ENCODE measurements around the gene S100A1. TPM values are rescaled to one million over a fixed set of nuclear protein-coding genes. Genes with fewer than 3 reads are reported as not detected.

The S100A1 gene
- total and polyA plus RNA-seq, 2 of the 13 experiments (the other 11 are each of a cell fraction or from before 2014, with no cell fraction given) = 120 to 251 TPM

DNA sequence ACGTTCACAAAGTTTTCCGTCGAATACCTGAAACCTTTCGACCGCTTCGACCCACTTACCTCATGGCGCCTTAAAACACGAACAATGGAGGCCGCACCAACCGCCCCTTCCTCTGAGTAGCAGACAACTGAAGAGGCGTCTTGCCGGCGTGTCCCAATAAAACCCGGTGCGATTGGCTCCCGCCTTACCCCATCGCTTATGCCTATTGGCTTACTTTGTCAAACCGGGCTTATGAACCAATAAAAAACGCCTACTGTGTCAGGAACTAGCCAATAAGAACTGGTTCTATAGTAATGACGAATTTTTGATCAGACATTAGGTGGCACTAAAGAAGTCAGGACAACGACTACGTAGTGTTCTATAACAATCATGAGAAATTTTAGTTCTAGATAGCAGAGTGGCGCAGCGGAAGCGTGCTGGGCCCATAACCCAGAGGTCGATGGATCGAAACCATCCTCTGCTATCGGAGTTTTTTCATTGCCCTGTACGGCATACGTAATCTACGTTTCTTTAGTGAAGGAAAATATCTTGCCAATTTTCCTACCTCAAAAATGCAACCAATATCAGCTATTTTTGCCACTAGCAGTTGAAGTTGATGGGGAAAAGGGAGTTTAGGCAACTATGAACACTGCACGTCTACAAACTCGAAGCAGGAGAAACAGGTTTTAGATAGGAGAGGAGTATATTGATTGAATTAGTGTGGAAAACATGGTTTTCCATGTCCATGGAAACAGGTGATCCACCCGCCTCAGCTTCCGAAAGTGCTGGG, 42.8 kb downstream of the S100A1 start, which contains the start of gene ILF2 (continued):
- TF ChIP-seq, protein P1, sequence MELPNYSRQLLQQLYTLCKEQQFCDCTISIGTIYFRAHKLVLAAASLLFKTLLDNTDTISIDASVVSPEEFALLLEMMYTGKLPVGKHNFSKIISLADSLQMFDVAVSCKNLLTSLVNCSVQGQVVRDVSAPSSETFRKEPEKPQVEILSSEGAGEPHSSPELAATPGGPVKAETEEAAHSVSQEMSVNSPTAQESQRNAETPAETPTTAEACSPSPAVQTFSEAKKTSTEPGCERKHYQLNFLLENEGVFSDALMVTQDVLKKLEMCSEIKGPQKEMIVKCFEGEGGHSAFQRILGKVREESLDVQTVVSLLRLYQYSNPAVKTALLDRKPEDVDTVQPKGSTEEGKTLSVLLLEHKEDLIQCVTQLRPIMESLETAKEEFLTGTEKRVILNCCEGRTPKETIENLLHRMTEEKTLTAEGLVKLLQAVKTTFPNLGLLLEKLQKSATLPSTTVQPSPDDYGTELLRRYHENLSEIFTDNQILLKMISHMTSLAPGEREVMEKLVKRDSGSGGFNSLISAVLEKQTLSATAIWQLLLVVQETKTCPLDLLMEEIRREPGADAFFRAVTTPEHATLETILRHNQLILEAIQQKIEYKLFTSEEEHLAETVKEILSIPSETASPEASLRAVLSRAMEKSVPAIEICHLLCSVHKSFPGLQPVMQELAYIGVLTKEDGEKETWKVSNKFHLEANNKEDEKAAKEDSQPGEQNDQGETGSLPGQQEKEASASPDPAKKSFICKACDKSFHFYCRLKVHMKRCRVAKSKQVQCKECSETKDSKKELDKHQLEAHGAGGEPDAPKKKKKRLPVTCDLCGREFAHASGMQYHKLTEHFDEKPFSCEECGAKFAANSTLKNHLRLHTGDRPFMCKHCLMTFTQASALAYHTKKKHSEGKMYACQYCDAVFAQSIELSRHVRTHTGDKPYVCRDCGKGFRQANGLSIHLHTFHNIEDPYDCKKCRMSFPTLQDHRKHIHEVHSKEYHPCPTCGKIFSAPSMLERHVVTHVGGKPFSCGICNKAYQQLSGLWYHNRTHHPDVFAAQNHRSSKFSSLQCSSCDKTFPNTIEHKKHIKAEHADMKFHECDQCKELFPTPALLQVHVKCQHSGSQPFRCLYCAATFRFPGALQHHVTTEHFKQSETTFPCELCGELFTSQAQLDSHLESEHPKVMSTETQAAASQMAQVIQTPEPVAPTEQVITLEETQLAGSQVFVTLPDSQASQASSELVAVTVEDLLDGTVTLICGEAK (IDR thresholded peaks at IDR 0.05) = 0 out of 2 replicates have a peak, but pooled peaks have one; percentile 16
- TF ChIP-seq, protein P1 (CRISPR knock-in tag; IDR thresholded peaks at IDR 0.05) = peak; percentile 36; the same call in 1 of the 2 replicates
- TF ChIP-seq, protein P2, sequence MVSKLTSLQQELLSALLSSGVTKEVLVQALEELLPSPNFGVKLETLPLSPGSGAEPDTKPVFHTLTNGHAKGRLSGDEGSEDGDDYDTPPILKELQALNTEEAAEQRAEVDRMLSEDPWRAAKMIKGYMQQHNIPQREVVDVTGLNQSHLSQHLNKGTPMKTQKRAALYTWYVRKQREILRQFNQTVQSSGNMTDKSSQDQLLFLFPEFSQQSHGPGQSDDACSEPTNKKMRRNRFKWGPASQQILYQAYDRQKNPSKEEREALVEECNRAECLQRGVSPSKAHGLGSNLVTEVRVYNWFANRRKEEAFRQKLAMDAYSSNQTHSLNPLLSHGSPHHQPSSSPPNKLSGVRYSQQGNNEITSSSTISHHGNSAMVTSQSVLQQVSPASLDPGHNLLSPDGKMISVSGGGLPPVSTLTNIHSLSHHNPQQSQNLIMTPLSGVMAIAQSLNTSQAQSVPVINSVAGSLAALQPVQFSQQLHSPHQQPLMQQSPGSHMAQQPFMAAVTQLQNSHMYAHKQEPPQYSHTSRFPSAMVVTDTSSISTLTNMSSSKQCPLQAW (CRISPR knock-in tag; IDR thresholded peaks at IDR 0.05) = peak; percentile 67
- TF ChIP-seq HDAC1 (CRISPR knock-in tag; IDR thresholded peaks at IDR 0.05) (peak; percentile 73), KDM5B (CRISPR knock-in tag; IDR thresholded peaks at IDR 0.05; ENCODE audit: borderline replicate concordance) (peak; percentile 46; the same call in 1 of the 2 replicates), ZNF136 (CRISPR knock-in tag; IDR thresholded peaks at IDR 0.05; ENCODE audit: low read depth) (0 out of 2 replicates have a peak, but pooled peaks have one; percentile 57), ZNF782 (CRISPR knock-in tag; IDR thresholded peaks at IDR 0.05; ENCODE audit: borderline replicate concordance) (0 out of 2 replicates have a peak, but pooled peaks have one; percentile 44), ZNF766 (CRISPR knock-in tag; IDR thresholded peaks at IDR 0.05; ENCODE audit: borderline replicate concordance) (0 out of 2 replicates have a peak, but pooled peaks have one; percentile 3), FOXA3 (CRISPR knock-in tag; IDR thresholded peaks at IDR 0.05) (peak; percentile 30; the same call in 1 of the 2 replicates), ZNF546 (CRISPR knock-in tag; conservative IDR thresholded peaks at IDR 0.05) (no peak)
- TF ChIP-seq, protein P3, sequence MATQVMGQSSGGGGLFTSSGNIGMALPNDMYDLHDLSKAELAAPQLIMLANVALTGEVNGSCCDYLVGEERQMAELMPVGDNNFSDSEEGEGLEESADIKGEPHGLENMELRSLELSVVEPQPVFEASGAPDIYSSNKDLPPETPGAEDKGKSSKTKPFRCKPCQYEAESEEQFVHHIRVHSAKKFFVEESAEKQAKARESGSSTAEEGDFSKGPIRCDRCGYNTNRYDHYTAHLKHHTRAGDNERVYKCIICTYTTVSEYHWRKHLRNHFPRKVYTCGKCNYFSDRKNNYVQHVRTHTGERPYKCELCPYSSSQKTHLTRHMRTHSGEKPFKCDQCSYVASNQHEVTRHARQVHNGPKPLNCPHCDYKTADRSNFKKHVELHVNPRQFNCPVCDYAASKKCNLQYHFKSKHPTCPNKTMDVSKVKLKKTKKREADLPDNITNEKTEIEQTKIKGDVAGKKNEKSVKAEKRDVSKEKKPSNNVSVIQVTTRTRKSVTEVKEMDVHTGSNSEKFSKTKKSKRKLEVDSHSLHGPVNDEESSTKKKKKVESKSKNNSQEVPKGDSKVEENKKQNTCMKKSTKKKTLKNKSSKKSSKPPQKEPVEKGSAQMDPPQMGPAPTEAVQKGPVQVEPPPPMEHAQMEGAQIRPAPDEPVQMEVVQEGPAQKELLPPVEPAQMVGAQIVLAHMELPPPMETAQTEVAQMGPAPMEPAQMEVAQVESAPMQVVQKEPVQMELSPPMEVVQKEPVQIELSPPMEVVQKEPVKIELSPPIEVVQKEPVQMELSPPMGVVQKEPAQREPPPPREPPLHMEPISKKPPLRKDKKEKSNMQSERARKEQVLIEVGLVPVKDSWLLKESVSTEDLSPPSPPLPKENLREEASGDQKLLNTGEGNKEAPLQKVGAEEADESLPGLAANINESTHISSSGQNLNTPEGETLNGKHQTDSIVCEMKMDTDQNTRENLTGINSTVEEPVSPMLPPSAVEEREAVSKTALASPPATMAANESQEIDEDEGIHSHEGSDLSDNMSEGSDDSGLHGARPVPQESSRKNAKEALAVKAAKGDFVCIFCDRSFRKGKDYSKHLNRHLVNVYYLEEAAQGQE (IDR thresholded peaks at IDR 0.05; ENCODE audit: borderline replicate concordance in 1 of 2, low read depth in 1 of 2, low read length in 2 of 2) = peak in 1 of 2 experiments; percentile 35; a peak in 1 of 4 replicates
- TF ChIP-seq, protein P4, sequence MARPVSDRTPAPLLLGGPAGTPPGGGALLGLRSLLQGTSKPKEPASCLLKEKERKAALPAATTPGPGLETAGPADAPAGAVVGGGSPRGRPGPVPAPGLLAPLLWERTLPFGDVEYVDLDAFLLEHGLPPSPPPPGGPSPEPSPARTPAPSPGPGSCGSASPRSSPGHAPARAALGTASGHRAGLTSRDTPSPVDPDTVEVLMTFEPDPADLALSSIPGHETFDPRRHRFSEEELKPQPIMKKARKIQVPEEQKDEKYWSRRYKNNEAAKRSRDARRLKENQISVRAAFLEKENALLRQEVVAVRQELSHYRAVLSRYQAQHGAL (CRISPR knock-in tag; IDR thresholded peaks at IDR 0.05; ENCODE audit: not compliant biosample characterization) = no peak
